ENCODE measurements around the gene IGLL5.
A peak's percentile ranks its signal among the peaks of the same experiment; 100 is the strongest.
"Not testable (repeated sequence)": the region's sequence is repeated elsewhere in the genome, so short reads cannot be mapped to it uniquely, and the experiment has no call there.

Gene IGLL5

GRCh38 chr22:22900527-22901205 is 13.1 kb downstream of the IGLL5 start:
- DNase-seq, result not testable (repeated sequence)

- no peak for DNase-seq
Measured at GRCh38 chr22:22901578-22902218, 14.1 kb downstream of the IGLL5 start.

GRCh38 chr22:22902247-22903001 is 14.8 kb downstream of the IGLL5 start:
- DNase-seq, result no peak

GRCh38 chr22:22903355-22903777 is 15.8 kb downstream of the IGLL5 start:
- peak; percentile 60 to 74 (median 64) for DNase-seq

GRCh38 chr22:22903781-22904192 is 16.2 kb downstream of the IGLL5 start:
- not testable (repeated sequence) for DNase-seq

- DNase-seq, result not testable (repeated sequence)
Measured at GRCh38 chr22:22904736-22905135, 17.1 kb downstream of the IGLL5 start.

GRCh38 chr22:22906391-22906790 is 18.8 kb downstream of the IGLL5 start:
- not testable (repeated sequence) for DNase-seq

- DNase-seq, result no peak
Measured at GRCh38 chr22:22906907-22907550, 19.4 kb downstream of the IGLL5 start.

- no peak for DNase-seq
Measured at GRCh38 chr22:22907551-22908494, 20.2 kb downstream of the IGLL5 start.

GRCh38 chr22:22908495-22908861 is 20.9 kb downstream of the IGLL5 start:
- no peak for DNase-seq

- no peak for DNase-seq
Measured at GRCh38 chr22:22908941-22909604, 21.5 kb downstream of the IGLL5 start.

- no peak for DNase-seq
Measured at GRCh38 chr22:22909605-22910271, 22.1 kb downstream of the IGLL5 start.

- no peak for DNase-seq
Measured at GRCh38 chr22:22910272-22911240, 22.9 kb downstream of the IGLL5 start.

GRCh38 chr22:22911327-22912134 is 23.9 kb downstream of the IGLL5 start:
- DNase-seq, result no peak

- DNase-seq, result no peak
Measured at GRCh38 chr22:22912135-22912987, 24.7 kb downstream of the IGLL5 start.

- DNase-seq, result no peak
Measured at GRCh38 chr22:22912988-22913253, 25.3 kb downstream of the IGLL5 start.

- peak in 1 of 4 experiments; percentile 55 for DNase-seq
Measured at GRCh38 chr22:22913989-22914388, 26.4 kb downstream of the IGLL5 start.
